ENCODE measurements around the gene TNFRSF6B. TPM values are rescaled to one million over a fixed set of nuclear protein-coding genes. Genes with fewer than 3 reads are reported as not detected.

The TNFRSF6B gene
- total RNA-seq, 1 experiment from 2014 or later, result not detected

DNA sequence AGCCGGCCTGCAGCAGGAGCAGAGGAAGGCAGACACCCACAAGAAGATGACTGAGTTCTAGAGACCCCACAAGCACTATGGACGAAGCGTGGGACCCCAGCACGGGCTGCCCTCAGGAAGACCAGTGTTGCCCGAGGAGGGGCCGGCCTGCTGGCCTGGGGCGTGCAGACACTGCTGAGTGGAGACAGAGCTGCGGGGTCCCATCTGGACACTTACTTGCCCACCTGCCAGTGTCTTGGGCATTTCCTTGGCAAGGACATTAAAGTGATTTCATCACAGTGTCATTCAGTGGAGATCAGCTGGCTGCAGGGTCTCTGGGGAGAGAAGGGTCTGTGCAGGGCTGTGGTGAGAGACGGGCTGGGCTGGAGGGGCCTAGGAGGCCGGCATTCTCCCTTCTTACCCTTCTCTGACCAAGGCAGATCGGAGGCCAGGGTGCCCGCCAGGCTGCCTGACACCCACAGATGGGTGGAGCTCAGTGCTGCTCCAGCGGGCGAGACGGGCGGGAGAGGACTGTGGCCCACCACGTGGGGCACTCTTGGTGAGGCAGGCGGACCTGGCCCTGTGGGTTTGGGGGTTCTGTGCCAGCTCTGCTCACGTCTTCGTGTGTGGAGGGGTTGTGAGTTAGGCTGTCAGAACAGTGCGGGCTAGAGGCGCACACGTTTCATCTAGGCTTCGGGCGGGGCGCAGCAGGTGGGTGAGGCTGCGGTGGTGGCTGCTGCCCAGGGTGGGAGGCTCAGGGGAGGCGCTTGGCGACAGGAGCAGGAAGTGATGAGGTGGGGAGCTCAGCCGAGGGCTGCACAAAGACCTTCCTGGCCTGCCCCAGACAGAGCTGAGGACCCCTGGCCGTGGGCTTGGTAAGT, 39.6 kb downstream of the TNFRSF6B start, which contains the start of gene LIME1:
Gene LIME1 (plus strand): TSS at position 806 of the 860 bp plus-strand sequence. CDS start 886 bp downstream, outside the sequence.
- peaks cover 34% of the 10 kb centered on the region for H3K4me1 ChIP-seq (ENCODE audit: control insufficient read depth, insufficient read depth, low read length)
- no peaks in the 10 kb centered on the region for H3K9me3 ChIP-seq (ENCODE audit: control insufficient read depth, insufficient read depth, low read depth, low read length)
- POLR2A ChIA-PET, result no interaction called here
- H3K4me3 ChIP-seq (ENCODE audit: low read depth in 2 of 2, low read length in 2 of 2), result no peak within 1 kb of the TSS
- no peak for ATAC-seq
- H3K27me3 ChIP-seq (ENCODE audit: control insufficient read depth, insufficient read depth, low read length), result no peaks in the 10 kb centered on the region
- CTCF ChIA-PET, result interaction anchor here (0.6 to 0.7 kb wide), 2 partner anchors 15 to 197 kb away, joined by 3 to 5 read pairs; no protein-coding TSS in a partner anchor
- in situ Hi-C loops (cut with HindIII; ENCODE audit: low pct_unique_long_range_greater_than_20kb, low sequenced_read_pairs) (no loop called here), intact Hi-C loops (cut with micrococcal nuclease; ENCODE audit: unreplicated experiment) (no loop called here)
- DNase-seq (ENCODE audit: low read depth, low spot score), result no peak
- no TSS peak for BruUV-seq (replicated peaks)
- TF ChIP-seq, protein P1, sequence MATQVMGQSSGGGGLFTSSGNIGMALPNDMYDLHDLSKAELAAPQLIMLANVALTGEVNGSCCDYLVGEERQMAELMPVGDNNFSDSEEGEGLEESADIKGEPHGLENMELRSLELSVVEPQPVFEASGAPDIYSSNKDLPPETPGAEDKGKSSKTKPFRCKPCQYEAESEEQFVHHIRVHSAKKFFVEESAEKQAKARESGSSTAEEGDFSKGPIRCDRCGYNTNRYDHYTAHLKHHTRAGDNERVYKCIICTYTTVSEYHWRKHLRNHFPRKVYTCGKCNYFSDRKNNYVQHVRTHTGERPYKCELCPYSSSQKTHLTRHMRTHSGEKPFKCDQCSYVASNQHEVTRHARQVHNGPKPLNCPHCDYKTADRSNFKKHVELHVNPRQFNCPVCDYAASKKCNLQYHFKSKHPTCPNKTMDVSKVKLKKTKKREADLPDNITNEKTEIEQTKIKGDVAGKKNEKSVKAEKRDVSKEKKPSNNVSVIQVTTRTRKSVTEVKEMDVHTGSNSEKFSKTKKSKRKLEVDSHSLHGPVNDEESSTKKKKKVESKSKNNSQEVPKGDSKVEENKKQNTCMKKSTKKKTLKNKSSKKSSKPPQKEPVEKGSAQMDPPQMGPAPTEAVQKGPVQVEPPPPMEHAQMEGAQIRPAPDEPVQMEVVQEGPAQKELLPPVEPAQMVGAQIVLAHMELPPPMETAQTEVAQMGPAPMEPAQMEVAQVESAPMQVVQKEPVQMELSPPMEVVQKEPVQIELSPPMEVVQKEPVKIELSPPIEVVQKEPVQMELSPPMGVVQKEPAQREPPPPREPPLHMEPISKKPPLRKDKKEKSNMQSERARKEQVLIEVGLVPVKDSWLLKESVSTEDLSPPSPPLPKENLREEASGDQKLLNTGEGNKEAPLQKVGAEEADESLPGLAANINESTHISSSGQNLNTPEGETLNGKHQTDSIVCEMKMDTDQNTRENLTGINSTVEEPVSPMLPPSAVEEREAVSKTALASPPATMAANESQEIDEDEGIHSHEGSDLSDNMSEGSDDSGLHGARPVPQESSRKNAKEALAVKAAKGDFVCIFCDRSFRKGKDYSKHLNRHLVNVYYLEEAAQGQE (IDR thresholded peaks at IDR 0.05; ENCODE audit: insufficient read depth in 1 of 2, low read depth in 2 of 2, low read length in 1 of 2), result no peak
- H3K36me3 ChIP-seq (ENCODE audit: control insufficient read depth, insufficient read depth, low read length), result no peaks in the 10 kb centered on the region
- H3K27ac ChIP-seq (ENCODE audit: low read length), result no peak within 1 kb of the TSS

DNA sequence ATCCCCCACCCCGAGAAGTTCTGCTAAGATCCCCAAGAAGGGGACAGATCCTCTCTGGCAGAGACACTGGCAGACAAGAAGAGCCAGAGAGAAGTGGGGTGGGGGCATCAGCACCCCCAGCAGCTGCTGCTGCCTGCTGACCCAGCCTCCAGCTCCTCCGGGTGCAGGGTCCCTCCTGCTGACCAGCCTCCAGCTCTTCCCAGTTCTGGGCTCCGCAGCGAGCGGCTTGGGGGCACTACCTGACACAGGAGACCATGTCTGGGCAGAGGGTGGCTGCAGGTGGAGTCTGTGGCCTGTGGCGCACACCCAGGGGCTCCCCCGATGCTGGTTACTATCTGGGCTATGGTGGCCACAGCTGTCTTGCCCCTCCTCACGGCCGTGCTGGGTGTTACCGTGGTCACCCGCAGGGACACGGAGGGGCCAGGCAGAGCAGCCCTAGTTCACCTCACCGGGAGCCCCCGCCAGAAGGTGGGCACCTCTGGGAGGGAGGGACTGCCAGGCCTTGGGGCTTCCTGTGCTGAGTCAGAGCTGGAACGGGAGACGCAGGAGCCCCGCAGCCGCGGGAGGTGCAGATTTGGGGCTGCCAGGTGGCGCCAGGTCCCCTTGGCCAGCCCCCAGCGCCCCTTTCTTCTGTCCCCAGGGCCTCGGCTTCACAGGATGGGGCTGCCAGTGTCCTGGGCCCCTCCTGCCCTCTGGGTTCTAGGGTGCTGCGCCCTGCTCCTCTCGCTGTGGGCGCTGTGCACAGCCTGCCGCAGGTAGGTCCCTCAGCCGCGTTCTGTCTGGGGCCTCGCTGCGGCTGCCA, 40.6 kb downstream of the TNFRSF6B start:
- DNase-seq (ENCODE audit: low read depth, low spot score), result no peak
- no peaks in the 10 kb centered on the region for H3K9me3 ChIP-seq (ENCODE audit: control insufficient read depth, insufficient read depth, low read depth, low read length)
- no peak for ATAC-seq
- intact Hi-C loops (cut with micrococcal nuclease; ENCODE audit: unreplicated experiment) (no loop called here), in situ Hi-C loops (cut with HindIII; ENCODE audit: low pct_unique_long_range_greater_than_20kb, low sequenced_read_pairs) (no loop called here)
- no peaks in the 10 kb centered on the region for H3K27me3 ChIP-seq (ENCODE audit: control insufficient read depth, insufficient read depth, low read length)
- no peaks in the 10 kb centered on the region for H3K36me3 ChIP-seq (ENCODE audit: control insufficient read depth, insufficient read depth, low read length)
- ChIA-PET POLR2A (interaction anchor here (0.7 kb wide), 1 partner anchor 51 kb away, joined by 3 read pairs; no protein-coding TSS in a partner anchor), CTCF (interaction anchor here (0.6 to 0.7 kb wide), 2 partner anchors 16 to 198 kb away, joined by 3 to 5 read pairs; no protein-coding TSS in a partner anchor)
- H3K27ac ChIP-seq (ENCODE audit: low read length), result no peak overlapping the region
- no peak overlapping the region for H3K4me3 ChIP-seq (ENCODE audit: low read depth in 2 of 2, low read length in 2 of 2)
- TF ChIP-seq, protein P2, sequence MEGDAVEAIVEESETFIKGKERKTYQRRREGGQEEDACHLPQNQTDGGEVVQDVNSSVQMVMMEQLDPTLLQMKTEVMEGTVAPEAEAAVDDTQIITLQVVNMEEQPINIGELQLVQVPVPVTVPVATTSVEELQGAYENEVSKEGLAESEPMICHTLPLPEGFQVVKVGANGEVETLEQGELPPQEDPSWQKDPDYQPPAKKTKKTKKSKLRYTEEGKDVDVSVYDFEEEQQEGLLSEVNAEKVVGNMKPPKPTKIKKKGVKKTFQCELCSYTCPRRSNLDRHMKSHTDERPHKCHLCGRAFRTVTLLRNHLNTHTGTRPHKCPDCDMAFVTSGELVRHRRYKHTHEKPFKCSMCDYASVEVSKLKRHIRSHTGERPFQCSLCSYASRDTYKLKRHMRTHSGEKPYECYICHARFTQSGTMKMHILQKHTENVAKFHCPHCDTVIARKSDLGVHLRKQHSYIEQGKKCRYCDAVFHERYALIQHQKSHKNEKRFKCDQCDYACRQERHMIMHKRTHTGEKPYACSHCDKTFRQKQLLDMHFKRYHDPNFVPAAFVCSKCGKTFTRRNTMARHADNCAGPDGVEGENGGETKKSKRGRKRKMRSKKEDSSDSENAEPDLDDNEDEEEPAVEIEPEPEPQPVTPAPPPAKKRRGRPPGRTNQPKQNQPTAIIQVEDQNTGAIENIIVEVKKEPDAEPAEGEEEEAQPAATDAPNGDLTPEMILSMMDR (IDR thresholded peaks at IDR 0.05), result no peak; the same call in 1 of the 2 replicates
- no peak for TF ChIP-seq SIN3A (IDR thresholded peaks at IDR 0.05; ENCODE audit: borderline replicate concordance, insufficient read depth, low read depth, low read length)
- no peak; the same call in 1 of the 2 replicates for TF ChIP-seq POLR2AphosphoS5 (IDR thresholded peaks at IDR 0.05; ENCODE audit: low read depth, low read length)
- TF ChIP-seq TCF7L2 (IDR thresholded peaks at IDR 0.05; ENCODE audit: low read depth, low read length), result no peak
- TF ChIP-seq, protein P1 (IDR thresholded peaks at IDR 0.05; ENCODE audit: insufficient read depth in 1 of 2, low read depth in 2 of 2, low read length in 1 of 2), result no peak
- no TSS peak for BruUV-seq (replicated peaks)
- H3K4me1 ChIP-seq (ENCODE audit: control insufficient read depth, insufficient read depth, low read length), result peaks cover 42% of the 10 kb centered on the region

Data from Panc1 (cell line).